Stimulated activated CD4-positive, alpha-beta T cell treated with anti-CD3 and anti-CD28 coated beads, Interleukin-2, amount 100 ng/mL, for 24 hours (primary cell): Measurements from ENCODE around the gene ARHGAP28.

Experiments
- DNase-seq, 2 donors: peaks; one replicate each; pipeline ENCODE4 v3.0.0-alpha.2; 2020

ARHGAP28 gene

DNA sequence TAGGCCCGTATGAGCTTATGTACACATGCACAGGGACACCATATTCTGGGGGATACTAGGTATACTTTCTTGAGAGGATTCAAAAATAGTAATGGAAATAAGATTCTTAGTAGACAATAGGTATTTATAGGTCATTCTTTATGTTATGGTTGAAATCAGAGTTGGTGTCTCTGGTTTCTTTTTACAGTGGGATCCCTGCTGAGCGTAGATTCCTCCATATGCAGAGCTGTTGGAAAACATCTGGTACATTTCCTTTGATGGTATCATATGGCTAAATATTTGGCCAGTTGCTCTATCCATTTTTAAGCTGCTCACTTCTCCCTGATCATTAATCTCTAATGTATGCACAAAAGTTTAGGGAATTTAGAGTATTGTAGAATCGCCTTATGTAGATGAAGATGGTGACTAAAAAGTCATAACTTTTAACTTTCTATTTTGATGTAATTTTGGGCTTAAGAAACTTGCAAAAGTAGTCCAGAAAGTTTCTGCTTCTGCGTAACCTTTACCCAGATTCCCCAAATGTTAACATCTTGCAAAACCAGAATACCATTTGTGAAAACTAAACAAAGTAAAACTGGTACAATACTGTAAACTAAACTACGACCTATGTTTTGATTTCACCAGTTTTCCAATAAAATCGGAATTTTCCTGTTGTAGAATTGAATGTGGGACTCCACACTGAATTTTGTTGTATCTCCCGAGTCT lies 5.4 kb downstream of the ARHGAP28 start:
- DNase-seq = no peak

DNA sequence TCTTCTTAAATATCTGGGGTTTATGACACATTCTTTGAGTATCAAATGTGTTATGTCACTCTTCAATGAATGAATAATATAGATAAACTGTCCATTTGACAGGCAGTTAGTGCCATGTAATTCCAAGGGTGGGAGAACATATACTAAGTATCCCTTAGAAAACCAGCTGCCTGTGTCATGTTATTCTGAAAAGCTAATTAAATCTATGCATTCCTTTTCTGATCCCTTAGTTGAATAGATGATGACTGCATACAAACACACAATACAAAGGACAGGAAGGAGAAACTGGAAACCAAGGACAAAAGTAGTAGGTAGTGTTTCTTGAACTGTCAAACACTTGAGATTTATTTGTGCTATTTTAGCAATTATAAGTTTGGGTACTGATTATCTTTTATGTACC lies 8.3 kb downstream of the ARHGAP28 start:
- DNase-seq = no peak

DNA sequence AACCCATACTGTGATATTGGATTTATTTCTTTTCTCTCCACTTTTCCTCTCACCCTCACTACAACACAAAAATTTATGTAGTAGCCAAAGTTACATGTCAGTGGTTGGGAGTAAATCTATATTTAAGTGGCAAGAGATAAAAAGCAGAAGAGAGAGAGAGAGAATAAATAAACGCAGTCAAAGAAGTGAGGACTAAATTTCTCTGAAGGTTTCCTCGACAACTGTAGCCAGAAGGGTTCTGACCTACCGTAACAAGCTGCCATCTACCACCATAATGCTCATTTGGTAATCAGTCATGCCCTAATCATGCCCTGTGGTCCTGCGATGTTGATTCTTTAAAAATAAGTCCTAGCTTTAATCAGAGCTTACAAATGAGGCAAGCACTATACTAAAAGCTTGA lies 9.1 kb downstream of the ARHGAP28 start:
- no peak for DNase-seq

DNA sequence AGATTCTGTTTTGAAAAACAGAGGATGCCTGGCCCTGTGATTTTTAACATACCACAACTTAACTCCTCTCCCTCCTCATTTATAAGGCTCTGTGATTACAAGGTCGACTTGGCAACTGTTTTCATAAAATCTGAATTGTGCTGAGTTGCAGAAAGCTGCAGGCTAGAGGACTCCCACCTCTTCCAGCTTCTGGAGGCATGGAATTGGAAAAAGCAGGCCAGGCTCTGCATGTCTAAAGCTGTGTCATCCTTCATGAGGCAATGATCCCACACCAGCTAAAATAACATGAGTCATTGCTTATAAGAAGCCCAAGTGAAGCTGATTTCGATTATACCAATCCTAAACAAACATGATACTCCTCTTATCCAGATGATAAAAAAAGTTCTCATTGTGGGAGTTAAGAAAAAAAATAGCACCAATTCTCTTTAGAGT lies 11.7 kb downstream of the ARHGAP28 start:
- DNase-seq = no peak

DNA sequence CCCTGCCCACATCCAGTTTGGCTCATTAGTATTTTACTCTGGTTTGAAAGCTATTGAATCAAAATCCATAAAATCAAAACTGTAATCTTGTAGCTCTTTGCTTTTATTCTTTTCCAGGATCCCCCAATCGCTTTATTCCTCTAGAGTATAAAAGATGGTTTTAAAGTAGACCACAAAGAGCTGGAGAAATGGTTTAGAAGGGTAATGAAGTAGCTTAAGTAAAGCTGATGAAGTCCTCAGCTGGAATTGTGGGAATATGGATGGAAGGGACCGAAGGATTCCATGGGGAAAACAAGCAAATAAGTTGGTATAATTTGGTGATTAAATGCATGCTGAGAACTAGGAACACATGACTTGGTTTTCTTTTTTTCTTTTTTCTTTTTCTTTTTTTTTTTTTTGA lies 12.3 kb downstream of the ARHGAP28 start:
- no peak for DNase-seq

DNA sequence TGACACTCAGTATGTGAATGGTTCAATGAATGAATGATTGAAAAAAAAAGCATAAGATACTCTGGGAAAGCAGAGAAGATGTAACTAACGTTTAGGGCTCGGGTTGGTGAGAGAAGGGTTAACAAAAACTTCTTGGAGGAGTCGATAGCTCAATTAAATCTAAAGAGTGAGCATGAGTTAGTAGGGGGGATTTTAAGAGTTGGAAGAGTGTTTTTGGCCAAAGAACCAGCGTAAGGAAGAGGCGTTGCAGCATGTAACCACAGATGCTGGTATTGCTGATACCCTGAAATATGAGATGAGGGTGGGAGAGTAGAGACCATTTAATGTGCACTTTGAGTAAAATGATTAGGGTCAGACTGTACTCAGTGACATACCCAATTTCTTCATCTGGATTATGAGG lies 14.5 kb downstream of the ARHGAP28 start:
- DNase-seq = no peak

DNA sequence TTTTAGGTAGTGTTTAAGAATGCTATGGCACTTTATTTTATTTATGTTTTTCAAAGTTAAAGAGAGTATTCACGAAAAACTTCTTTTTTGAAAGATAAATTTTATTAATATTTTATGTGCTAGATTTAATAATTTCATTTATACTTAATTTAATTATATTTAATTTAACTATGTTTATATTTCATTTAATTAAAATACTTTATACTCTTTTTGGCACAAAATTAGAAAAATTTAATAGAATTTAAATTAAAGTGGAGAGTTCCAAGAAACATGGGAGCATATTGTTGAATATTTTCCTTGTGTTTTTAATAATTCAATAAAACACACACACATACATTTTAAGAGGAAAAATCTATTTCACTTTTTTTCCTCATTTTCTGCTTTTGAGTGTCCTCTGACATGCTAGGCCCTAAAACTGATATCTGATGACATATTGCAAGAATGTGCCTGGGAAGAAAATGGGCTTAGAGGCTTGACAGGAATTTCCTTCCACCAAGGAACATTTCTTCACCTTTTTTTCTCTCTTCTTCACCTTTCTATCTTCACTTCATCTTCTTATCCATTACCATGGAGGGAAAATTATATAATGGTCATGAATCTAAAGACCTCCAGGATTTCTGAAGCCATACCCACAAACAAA lies 15.4 kb downstream of the ARHGAP28 start:
- no peak for DNase-seq

DNA sequence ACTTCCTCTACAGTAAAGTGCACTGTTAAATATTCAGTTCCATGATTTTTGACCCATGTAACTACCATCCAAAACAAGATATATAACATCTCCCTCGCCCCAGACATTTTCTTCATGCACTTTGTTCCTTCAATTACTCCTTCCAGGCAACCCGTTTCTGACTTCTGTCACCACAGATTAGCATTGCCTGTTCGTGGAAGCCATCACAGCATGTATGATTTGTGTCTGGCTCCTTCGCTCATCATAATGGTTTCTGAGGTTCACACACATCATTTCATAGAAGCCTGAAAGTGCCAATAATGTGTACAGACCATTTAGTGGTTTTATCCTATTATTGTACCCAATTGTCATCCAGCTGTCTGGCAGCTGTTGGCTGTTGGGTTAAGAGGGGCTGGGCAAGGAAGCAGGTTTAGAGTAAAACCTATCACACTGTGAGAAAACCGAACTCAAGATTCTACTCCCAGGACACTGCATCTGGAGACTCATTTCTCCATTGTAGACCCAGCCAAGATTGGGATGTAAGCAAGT lies 16.1 kb downstream of the ARHGAP28 start:
- no peak for DNase-seq

DNA sequence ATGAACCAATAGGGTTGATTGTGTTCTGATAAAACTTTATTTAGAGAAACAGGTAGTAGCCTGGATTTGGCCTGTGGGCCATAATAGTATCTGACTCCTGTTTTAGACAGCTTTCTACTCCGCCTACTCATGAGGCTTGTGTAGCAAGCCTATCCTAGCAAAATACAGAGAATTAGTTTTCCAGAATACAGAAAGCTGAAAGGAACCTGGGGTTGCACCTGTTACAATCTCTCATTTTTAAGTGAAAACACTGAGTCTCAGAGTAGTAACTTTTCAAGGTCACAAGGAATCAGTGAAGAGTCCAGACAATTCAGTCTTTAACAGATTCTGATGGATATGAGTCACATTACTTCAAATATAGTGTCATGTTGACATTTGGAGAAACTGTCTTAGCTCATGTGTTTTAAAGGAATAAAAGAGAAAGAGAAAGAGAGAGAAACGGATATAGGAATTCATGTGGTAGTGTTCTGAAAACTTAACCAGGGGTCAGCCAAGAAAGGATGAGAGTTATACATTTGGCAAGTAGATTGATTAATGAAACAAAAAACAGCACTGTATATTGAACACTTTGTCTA lies 17.0 kb downstream of the ARHGAP28 start:
- DNase-seq = no peak

DNA sequence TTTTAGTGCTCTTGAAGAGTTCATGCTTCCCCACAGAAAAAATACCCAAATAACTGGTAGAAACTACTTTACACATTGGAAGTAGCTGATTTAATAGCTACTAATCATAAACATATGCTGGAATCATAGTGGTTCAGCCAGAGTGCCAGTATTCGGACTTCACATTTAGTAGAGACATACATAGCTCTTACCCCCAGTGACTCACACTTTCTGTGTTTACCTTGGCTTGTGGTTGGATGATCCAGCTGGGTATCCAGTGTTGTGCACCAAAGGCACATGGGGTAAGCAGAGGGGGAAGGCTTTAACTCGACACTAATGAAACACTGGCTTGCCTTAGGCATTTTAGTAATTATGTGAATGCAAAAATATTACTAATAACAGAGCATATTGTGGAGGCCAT lies 18.1 kb downstream of the ARHGAP28 start:
- DNase-seq = no peak

DNA sequence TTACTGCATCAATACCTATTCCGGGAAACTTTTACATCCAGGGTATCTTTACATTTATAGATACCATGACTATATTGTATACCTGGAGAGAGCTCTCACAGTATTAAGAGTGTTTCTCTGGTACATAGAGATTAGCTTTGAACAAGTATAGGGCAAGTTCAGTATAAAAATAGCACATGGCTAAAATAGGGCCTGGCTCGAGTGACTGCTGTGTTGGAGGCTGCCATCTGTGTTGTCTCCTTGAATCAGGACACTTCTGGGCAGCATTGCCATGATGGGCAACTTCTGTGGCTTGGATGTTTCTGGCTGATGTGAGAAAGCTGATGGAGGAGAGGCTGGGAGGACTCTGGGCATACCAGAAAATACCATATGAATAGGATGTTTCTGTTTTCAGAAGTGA lies 18.7 kb downstream of the ARHGAP28 start:
- DNase-seq = no peak

DNA sequence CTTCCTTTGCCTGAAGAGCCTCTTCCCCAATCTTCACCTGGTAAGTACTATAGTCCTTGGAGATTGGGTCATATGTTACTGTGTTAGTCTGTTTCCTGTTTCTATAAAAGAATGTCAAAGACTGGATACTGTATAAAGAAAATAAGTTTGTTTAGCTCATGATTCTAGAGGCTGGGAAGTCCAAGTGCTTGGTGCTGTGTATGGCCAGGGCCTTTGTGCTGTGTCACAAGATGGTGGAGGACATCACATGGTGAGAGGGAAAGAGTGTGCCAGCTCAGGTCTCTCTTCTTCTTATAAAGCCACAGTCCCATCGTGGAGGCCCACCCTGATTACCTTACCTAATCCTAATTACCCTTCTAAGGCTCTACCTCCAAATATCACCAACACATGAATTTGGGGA lies 20.9 kb downstream of the ARHGAP28 start:
- DNase-seq = no peak

DNA sequence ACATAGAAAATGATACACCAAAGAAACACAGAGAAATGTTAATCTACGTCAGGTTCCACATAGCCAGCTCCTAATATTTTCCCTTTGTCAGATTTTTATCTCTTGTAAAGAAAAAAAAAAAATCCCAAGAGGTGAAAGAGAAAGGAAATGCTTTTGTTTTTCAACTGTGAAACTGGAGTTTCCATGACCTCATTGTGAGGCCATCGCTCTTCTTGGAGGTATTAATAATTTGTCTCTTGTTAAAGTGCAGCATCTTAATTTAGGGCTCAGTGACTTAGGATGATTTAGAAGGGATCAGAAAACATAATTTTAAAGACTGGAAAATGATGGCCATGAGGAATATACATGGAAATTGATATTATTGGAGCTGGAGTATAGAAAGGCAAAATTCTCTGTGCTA lies 21.7 kb downstream of the ARHGAP28 start:
- DNase-seq = no peak

DNA sequence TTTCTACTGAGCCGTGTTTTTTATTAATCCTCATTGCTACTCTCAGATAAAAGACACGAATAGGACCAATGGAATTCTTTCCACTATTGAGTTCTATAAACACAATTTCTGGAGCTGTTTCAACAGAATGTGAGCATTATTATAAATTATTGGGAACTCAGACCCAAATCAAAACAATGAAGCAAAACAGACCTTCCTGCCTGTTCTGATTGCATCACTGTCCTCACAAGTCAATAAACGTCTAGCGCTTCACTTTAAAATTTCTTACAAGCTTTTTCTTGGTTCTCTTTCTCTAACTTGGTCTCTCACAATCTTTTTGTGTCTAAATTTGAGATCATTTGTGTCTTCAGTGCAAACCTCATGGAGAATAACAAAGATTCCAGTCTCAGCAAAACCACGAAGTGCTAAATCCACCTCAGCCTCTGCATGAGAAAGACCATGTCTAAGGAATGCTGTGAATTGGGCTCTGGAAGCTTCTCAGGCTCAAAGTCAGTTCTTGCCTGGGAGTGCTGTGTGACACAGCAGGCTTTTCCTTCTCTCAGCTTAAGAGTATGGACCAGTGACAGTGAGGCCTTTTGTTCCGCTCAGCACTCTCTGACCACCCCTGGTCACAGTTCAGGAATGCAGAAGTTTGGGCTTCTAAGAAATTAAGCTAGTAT lies 22.8 kb downstream of the ARHGAP28 start:
- DNase-seq = no peak

DNA sequence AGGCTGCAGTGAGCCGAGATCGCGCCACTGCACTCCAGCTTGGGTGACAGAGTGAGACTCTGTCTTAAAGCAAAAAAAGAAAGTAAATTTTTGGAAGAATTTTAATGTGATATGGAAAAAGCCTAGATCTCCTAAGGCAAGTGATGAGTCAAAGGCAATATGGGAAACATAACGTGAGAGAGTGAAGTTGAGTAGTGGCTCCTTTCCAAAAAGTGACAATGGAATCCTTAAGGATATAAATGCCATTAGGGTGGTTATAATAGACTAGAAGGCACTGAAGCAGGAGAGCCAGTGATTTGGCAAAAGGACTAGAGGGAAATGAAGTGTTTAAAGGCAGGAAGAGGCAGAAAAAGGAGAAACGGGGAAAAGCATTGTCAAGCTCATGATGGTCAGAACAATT lies 25.6 kb downstream of the ARHGAP28 start:
- DNase-seq = no peak

DNA sequence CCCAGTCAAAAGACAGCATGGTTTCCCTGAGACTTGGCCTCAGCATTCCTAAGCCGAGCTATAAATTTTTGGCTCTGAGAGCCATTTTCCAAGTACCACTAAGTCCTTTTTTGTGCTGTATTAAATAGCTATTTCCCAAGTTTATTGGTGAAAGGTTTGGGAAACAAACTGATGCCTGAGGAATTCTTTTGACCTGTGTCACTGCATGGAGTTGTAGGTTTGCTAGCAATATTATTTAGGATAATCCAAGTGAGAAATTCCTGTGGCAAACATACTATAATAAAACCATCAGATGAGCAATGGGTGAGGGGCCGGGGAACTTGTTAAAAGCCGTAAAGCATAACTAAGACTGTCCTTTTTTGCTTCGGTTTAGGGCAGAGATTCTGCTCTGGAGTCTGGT lies 28.4 kb downstream of the ARHGAP28 start:
- no peak for DNase-seq

DNA sequence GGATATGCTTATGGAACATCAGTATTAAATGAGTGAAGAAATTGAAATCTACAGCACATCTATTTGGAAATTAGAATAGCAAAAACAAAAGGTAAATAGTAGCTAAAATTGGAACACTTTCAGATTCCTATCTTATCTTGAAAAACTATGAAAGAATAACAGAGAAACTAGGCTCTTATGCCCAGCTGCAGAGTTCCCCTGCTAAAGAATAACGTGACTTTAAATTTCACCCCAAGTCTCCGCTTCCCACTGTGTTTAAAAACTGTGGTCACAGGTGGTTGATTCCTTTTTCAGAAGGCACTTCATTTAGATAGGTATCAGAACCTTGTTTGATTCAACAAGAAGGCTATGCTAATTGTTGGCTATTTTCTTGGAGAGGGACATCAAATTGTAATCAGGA lies 30.1 kb downstream of the ARHGAP28 start:
- no peak for DNase-seq

DNA sequence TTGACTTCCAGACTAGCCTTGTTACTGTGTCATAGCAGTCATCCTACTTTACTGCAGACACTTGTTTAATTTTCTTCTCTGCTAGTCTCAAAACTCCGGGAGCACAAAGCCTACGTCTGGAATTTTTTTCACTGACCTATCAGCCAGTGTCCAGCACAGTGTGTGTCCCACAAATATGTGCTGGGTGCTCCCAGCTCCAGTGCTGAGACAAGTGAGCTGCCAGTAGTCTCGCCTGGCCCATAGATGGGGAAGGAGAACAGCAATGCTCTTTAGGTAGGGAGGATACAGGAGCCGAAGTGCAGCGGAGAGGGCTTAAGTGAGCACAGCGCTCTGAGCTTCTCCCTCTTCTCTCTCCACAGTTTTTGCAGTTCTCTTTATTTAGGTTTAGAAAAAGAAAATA lies 34.0 kb downstream of the ARHGAP28 start:
- DNase-seq = no peak

DNA sequence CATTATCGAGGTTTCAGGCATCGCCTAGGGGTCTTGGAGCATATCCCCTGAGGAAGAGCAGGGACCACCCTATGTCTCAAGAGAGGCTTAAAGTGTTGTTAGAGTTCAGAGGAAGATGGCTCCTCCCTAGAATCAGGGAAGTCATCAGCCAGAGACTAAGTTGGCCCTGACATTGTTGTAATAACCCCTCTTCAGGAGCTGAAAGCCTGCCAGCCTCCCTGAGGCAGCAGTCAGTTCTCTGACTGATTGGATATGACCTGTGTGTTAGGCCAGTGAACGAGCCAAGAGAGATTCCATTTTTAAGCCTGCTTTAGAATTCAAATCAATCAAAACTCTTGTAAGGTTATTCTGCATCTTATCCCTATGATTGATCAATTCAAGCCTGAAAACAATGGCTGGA lies 34.9 kb downstream of the ARHGAP28 start:
- DNase-seq = no peak

DNA sequence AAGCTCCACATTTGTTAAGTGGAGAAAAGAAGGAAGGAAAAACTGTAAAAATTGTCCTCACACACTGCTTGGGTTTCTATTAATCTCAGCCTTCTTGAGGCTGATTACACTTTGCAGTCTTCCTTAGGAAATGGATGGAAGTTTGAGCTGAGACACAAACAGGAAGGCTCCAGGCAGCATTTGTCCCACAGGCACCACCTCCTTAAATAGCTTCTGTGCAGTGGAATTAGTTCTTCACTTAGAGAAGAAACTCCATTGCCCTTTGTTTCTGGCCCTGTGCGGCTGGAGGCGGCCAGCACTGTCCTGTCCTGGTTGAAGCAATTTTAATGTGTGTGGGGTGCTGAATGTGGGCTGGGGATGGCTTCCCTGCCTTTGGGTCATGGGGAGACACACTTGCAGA lies 44.3 kb downstream of the ARHGAP28 start:
- no peak for DNase-seq

DNA sequence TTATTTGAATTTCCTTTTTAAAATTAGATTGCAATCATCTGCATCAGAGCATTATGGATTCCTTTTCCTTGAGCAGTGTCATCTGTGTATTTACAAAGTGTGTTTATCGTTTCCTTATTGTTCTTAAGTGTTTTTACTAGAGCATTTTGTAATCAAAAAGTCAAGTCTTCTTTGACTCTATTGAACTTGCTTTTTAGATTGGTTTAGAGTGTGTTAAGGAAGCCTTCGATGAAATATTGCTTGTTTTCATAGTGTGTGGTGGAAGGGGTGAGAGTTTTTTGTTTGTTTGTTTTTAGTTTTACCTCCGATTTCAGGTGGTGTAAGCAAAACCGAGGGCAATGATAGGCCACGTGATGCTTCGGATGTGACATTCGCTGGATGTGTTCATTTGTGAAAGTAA lies 45.7 kb downstream of the ARHGAP28 start:
- no peak for DNase-seq

DNA sequence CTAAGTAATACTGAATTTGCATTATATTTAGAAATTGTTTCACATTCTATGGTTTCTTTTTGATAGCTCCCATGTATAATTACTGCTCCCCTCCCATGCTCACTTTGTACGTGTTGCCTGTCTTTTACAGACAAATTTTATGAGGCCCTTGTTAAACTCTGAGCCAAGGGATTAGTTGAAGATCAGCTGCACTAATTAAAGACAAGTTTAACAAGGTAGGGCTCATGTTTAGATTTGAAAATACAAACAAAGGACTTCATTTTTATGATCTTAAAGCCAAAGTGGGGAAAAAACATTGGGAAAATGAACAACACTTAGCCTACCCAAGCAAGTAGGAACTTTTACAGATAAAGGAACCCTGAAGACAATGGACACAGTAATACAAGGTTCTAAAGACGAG lies 46.2 kb downstream of the ARHGAP28 start:
- no peak for DNase-seq

DNA sequence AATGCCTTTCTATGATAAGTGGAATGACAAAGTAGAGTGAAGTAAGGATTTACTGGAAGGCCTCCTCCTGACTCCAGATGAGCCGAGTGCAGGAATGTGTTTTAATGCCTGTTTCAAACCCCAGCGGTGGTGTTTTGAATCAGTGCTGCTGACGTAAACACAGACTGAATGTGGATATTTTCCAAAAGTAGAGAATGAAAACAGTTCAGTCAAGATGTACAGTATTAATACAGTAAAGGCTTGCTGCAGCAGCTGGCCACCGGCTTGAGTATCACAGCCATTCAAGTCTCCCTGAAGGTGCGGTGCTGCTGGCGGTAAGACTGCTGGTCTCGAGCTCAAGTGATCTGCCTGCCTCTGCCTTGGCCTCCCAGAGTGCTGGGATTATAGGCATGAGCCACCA lies 46.7 kb downstream of the ARHGAP28 start:
- DNase-seq = no peak

DNA sequence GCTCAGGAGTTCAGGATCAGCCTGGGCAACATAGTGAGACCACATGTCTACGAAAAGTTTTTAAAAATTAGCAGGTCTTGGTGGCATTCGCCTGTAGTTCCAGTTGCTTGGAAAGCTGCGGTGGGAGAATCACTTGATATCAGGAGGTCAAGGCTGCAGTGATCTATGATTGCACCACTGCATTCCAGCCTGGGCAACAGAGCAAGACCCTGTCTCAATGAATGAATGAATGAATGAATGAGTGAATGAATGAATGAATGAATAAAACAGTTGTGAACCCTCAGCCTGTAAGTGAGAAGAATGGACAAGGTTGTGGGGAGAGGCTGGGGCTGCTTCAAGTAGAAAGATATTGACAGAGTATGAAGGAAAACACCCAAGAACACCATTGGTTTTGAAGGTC lies 48.0 kb downstream of the ARHGAP28 start:
- no peak for DNase-seq
